ENCODE data around the gene TRIM71. TPM values are rescaled to one million over a fixed set of nuclear protein-coding genes. Genes with fewer than 3 reads are reported as not detected.

The TRIM71 gene
- total RNA-seq, 4 donors from 2014 or later, result under 0.01 to 0.59 (median 0.32) TPM

DNA sequence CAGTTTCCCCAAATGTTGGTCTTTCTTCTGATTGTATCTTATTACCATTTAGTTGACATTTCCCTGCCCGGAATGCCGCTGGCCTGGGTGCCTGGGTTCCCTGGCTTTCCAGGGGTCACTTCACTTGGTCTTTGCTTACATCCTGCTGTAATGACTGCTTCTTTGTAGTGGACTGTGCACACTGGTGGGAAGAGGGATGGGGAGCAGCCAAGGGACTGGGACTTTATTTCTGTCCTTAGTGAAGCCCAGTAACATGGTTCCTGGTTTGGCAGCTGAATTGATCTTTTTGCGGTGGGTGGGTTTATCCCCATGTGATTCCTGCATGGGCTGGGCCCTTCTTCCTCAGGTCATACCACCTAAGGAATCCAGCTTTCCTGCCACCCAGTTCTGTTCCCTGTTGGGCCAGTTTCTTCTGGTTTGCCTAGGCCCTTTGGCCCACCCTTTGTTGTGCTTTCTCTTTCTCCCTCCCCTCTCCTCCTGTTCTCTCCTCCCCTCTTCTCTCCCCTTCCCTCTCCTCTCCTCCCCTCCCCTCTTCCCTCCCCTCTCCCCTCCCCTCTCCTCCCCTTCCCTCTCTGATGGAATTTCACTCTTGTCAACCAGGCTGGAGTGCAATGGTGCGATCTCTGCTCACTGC is 41.9 kb downstream of the TRIM71 start:
- DNase-seq (ENCODE audit: low spot score in 2 of 2), result no peak
- WGBS, 2 donors, result 81 to 82% methylated on average over 4 of the region's 4 CpGs
- Histone ChIP-seq H3K4me3 (no peak overlapping the region), H3K27me3 (no peaks in the 10 kb centered on the region), H3K4me1 (peaks cover 0 to 2% (median 0%) of the 10 kb centered on the region in 4 donors), H3K9me3 (no peaks in the 10 kb centered on the region), H3K27ac (no peak overlapping the region), H3K36me3 (no peaks in the 10 kb centered on the region)
- TF ChIP-seq, protein P1, sequence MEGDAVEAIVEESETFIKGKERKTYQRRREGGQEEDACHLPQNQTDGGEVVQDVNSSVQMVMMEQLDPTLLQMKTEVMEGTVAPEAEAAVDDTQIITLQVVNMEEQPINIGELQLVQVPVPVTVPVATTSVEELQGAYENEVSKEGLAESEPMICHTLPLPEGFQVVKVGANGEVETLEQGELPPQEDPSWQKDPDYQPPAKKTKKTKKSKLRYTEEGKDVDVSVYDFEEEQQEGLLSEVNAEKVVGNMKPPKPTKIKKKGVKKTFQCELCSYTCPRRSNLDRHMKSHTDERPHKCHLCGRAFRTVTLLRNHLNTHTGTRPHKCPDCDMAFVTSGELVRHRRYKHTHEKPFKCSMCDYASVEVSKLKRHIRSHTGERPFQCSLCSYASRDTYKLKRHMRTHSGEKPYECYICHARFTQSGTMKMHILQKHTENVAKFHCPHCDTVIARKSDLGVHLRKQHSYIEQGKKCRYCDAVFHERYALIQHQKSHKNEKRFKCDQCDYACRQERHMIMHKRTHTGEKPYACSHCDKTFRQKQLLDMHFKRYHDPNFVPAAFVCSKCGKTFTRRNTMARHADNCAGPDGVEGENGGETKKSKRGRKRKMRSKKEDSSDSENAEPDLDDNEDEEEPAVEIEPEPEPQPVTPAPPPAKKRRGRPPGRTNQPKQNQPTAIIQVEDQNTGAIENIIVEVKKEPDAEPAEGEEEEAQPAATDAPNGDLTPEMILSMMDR (IDR thresholded peaks at IDR 0.05), result no peak
- TF ChIP-seq POLR2A (IDR thresholded peaks at IDR 0.05) (no peak), EP300 (IDR thresholded peaks at IDR 0.05) (no peak)

- Histone ChIP-seq H3K27me3 (no peaks in the 10 kb centered on the region), H3K4me1 (peaks cover 0 to 7% (median 0%) of the 10 kb centered on the region in 4 donors), H3K9me3 (no peaks in the 10 kb centered on the region), H3K4me3 (no peak overlapping the region), H3K36me3 (no peaks in the 10 kb centered on the region), H3K27ac (no peak overlapping the region)
- 88 to 96% methylated on average over 4 of the region's 4 CpGs for WGBS, 2 donors
- TF ChIP-seq POLR2A (IDR thresholded peaks at IDR 0.05) (no peak), EP300 (IDR thresholded peaks at IDR 0.05) (no peak)
- TF ChIP-seq, protein P1 (IDR thresholded peaks at IDR 0.05), result no peak
- DNase-seq (ENCODE audit: low spot score in 2 of 2), result no peak
Measured at GRCh38 chr3:32860499-32860898, 42.7 kb downstream of the TRIM71 start.

GRCh38 chr3:32861681-32862080 is 43.9 kb downstream of the TRIM71 start:
- WGBS, 2 donors, result 66 to 70% methylated on average over 5 of the region's 5 CpGs
- H3K4me1 ChIP-seq, result peaks cover 0 to 7% (median 0%) of the 10 kb centered on the region in 4 donors
- TF ChIP-seq POLR2A (IDR thresholded peaks at IDR 0.05), result no peak
- TF ChIP-seq, protein P1 (IDR thresholded peaks at IDR 0.05), result no peak
- TF ChIP-seq EP300 (IDR thresholded peaks at IDR 0.05), result no peak
- no peak for DNase-seq (ENCODE audit: low spot score in 2 of 2)
- H3K4me3 ChIP-seq, result no peak overlapping the region
- H3K27ac ChIP-seq, result no peak overlapping the region
- no peaks in the 10 kb centered on the region for H3K36me3 ChIP-seq
- H3K9me3 ChIP-seq, result no peaks in the 10 kb centered on the region
- no peaks in the 10 kb centered on the region for H3K27me3 ChIP-seq

- Histone ChIP-seq H3K36me3 (no peaks in the 10 kb centered on the region), H3K27me3 (no peaks in the 10 kb centered on the region), H3K4me1 (peaks cover 0 to 7% (median 0%) of the 10 kb centered on the region in 4 donors), H3K27ac (no peak overlapping the region), H3K9me3 (no peaks in the 10 kb centered on the region), H3K4me3 (no peak overlapping the region)
- DNase-seq (ENCODE audit: low spot score in 2 of 2), result no peak
- WGBS, 2 donors, result 53 to 55% methylated on average over 11 of the region's 11 CpGs
- TF ChIP-seq EP300 (IDR thresholded peaks at IDR 0.05), result no peak
- TF ChIP-seq POLR2A (IDR thresholded peaks at IDR 0.05), result no peak
Measured at GRCh38 chr3:32862247-32862935, 44.6 kb downstream of the TRIM71 start.

DNA sequence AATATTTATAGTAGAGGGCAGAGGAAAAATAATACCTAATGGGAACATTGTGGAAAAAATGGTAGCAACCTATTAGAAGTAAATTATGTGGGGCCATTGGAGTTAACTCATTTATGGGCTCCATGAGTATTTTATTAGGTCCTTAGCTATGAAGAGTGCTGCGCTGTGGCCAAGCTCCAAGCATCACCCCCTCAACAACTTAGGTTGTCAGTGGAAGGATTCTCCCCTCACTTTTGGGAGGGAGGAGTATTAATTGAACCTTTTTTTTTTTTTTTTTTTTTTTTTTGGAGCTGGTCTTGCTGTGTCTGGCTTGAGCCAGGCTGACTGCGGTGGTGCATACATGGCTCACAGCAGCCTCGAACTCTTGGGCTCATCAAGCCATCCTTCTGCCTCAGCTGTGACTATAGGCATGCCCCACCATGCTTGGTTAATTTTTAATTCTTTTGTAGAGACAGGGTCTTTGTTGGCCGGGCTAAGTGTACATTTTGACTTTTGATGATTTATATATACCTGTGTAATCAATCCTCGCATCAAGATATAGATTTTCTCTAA is 45.2 kb downstream of the TRIM71 start:
- Histone ChIP-seq H3K9me3 (no peaks in the 10 kb centered on the region), H3K4me3 (no peak overlapping the region), H3K4me1 (peaks cover 0 to 7% (median 0%) of the 10 kb centered on the region in 4 donors), H3K27ac (no peak overlapping the region), H3K36me3 (no peaks in the 10 kb centered on the region), H3K27me3 (no peaks in the 10 kb centered on the region)
- no peak for DNase-seq (ENCODE audit: low spot score in 2 of 2)
- TF ChIP-seq POLR2A (IDR thresholded peaks at IDR 0.05), result no peak
- WGBS, 2 donors, result 76 to 85% methylated on average over 5 of the region's 5 CpGs

DNA sequence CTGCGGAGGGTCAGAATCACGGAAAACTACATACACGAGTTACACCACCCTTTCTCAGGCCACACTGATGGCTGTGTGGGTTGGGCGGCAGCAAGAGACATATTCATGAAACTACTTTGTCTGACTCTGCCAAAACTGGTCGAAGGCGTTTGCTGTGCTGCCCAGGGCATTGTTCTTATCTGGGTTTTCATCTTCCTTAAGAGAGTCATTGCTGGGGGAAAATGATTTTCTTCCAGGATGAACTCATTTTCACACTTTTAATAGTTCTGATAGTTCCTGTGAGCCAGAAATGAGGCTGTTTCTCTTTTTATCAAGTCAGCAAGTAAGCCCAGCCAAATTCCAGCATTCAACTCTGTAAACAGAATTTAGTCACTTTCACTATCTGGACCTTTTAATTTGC is 47.6 kb downstream of the TRIM71 start:
- 26 to 33% methylated on average over 6 of the region's 6 CpGs for WGBS, 2 donors
- no peak for DNase-seq (ENCODE audit: low spot score in 2 of 2)
- Histone ChIP-seq H3K27me3 (no peaks in the 10 kb centered on the region), H3K27ac (no peak overlapping the region), H3K36me3 (no peaks in the 10 kb centered on the region), H3K9me3 (no peaks in the 10 kb centered on the region), H3K4me1 (peaks cover 0 to 7% (median 0%) of the 10 kb centered on the region in 4 donors), H3K4me3 (no peak overlapping the region)
- TF ChIP-seq EP300 (IDR thresholded peaks at IDR 0.05) (no peak), POLR2A (IDR thresholded peaks at IDR 0.05) (no peak)
- TF ChIP-seq, protein P1 (IDR thresholded peaks at IDR 0.05), result no peak
